ENCODE results near the gene NSUN2.

Gene NSUN2

DNA sequence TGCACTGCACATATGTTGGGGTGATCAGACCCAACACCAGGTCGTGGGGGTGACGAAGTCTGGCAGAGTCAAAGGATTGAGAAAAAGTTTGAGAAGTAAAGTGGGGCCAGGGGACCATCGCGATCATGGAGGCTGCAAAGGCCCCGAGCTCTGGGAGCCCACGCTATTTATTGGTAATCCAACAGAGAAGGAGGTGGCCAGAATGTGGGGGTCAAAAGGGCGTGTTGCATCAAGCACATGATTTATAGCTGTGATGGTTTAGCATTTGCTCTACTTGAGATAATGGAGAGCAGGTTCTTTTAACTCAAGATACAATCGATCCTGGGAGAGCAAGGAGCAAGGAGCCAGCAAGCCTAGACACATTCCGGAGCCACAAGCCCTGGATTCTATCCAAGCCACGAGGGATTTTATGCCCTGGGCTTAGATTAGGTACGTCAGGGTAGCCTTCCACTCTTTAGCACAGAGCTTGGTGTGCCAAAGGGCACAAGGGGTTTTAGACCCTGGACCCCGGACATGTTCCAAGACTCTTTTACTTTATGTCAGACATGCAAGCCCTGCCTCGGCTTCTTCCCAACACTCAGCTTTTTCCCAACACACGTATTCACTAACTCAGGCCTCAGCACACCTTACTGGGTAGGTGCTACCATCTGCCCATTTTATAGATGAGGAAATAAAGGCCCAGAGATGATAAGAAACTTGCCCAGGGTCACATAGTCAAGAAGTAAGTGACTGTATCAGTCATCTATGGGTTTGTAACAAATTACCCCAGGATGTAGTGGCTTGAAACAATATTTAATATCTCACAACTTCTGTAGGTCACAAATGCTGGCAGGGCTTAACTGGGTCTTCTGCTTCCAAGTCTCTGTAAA is 39.5 kb downstream of the NSUN2 start:
- Histone ChIP-seq H3K27me3 (replicated peaks; ENCODE audit: control insufficient read depth, insufficient read depth, low read length) (no peaks in the 10 kb centered on the region; the same call in 1 of the 2 replicates), H3K36me3 (ENCODE audit: control insufficient read depth, insufficient read depth, low read length) (peaks cover 8% of the 10 kb centered on the region), H3K4me3 (replicated peaks; ENCODE audit: low read depth, low read length) (no peak overlapping the region)
- no peak for DNase-seq (ENCODE audit: extremely low read depth, insufficient read length)
- no peak for TF ChIP-seq CTCF (IDR thresholded peaks at IDR 0.05; ENCODE audit: insufficient read depth, low read length, poor library complexity, severe bottlenecking)

- TF ChIP-seq CTCF (IDR thresholded peaks at IDR 0.05; ENCODE audit: insufficient read depth, low read length, poor library complexity, severe bottlenecking), result no peak
- no peak for DNase-seq (ENCODE audit: extremely low read depth, insufficient read length)
- peaks cover 4% of the 10 kb centered on the region for H3K36me3 ChIP-seq (ENCODE audit: control insufficient read depth, insufficient read depth, low read length)
- H3K27me3 ChIP-seq (replicated peaks; ENCODE audit: control insufficient read depth, insufficient read depth, low read length), result no peaks in the 10 kb centered on the region; the same call in 1 of the 2 replicates
- H3K4me3 ChIP-seq (replicated peaks; ENCODE audit: low read depth, low read length), result no peak overlapping the region
Observed at GRCh38 chr5:6592601-6593000, 40.2 kb downstream of the NSUN2 start.

- no peaks in the 10 kb centered on the region; the same call in 1 of the 2 replicates for H3K27me3 ChIP-seq (replicated peaks; ENCODE audit: control insufficient read depth, insufficient read depth, low read length)
- H3K36me3 ChIP-seq (ENCODE audit: control insufficient read depth, insufficient read depth, low read length), result no peaks in the 10 kb centered on the region; the same call in 1 of the 2 replicates
- no peak for TF ChIP-seq CTCF (IDR thresholded peaks at IDR 0.05; ENCODE audit: insufficient read depth, low read length, poor library complexity, severe bottlenecking)
- no peak overlapping the region for H3K4me3 ChIP-seq (replicated peaks; ENCODE audit: low read depth, low read length)
- DNase-seq (ENCODE audit: extremely low read depth, insufficient read length), result no peak
Observed at GRCh38 chr5:6591671-6592288, 41.1 kb downstream of the NSUN2 start.

DNA sequence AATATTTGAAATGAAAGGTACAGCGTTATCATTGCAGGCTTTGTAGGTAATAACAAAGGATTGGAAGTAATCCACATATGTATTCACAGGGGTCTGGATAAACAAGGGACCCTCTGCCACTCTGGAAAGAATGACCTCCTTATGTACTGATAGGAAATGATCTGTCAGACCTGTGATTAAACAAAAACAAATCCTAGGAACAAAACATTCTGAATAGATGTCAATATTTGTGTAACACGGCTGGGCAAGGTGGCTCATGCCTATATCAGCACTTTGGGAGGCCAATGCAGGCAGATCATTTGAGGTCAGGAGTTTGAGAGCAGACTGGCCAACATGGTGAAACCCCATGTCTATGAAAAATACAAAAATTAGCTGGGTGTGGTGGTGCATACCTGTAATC is 42.3 kb downstream of the NSUN2 start:
- Histone ChIP-seq H3K27me3 (replicated peaks; ENCODE audit: control insufficient read depth, insufficient read depth, low read length) (no peaks in the 10 kb centered on the region; the same call in 1 of the 2 replicates), H3K4me3 (replicated peaks; ENCODE audit: low read depth, low read length) (no peak overlapping the region), H3K36me3 (ENCODE audit: control insufficient read depth, insufficient read depth, low read length) (no peaks in the 10 kb centered on the region)
- no peak for TF ChIP-seq CTCF (IDR thresholded peaks at IDR 0.05; ENCODE audit: insufficient read depth, low read length, poor library complexity, severe bottlenecking)
- DNase-seq (ENCODE audit: extremely low read depth, insufficient read length), result no peak

- H3K4me3 ChIP-seq (replicated peaks; ENCODE audit: low read depth, low read length), result no peak overlapping the region
Observed at GRCh38 chr5:6587171-6587570, 45.7 kb downstream of the NSUN2 start.

More at GRCh38 chr5:6587171-6587570, 45.7 kb downstream of the NSUN2 start:
- H3K36me3 ChIP-seq (ENCODE audit: control insufficient read depth, insufficient read depth, low read length), result no peaks in the 10 kb centered on the region
- H3K27me3 ChIP-seq (replicated peaks; ENCODE audit: control insufficient read depth, insufficient read depth, low read length), result no peaks in the 10 kb centered on the region; the same call in 1 of the 2 replicates
- DNase-seq (ENCODE audit: extremely low read depth, insufficient read length), result no peak
- no peak for TF ChIP-seq CTCF (IDR thresholded peaks at IDR 0.05; ENCODE audit: insufficient read depth, low read length, poor library complexity, severe bottlenecking)
